Left ventricle myocardium inferior (tissue), 1 donor: ENCODE measurements around the gene MED12L. TPM values are rescaled to one million over a fixed set of nuclear protein-coding genes. Genes with fewer than 3 reads are reported as not detected.
A peak's percentile ranks its signal among the peaks of the same experiment; 100 is the strongest.
"Not testable (repeated sequence)": the region's sequence is repeated elsewhere in the genome, so short reads cannot be mapped to it uniquely, and the experiment has no call there.

ENCODE experiments used
- DNase-seq: peaks from one replicate; pipeline ENCODE4 v3.0.0-alpha.2; 2020
- H3K27ac ChIP-seq: fragments of 200-600 bp; replicated peaks from 2 replicates; pipeline ENCODE4 v1.8.0; 2021
- H3K27me3 ChIP-seq: fragments of 200-600 bp; 2 replicates; pipeline ENCODE4 v1.8.0; 2021; ENCODE audit warnings: low read depth
- H3K36me3 ChIP-seq: fragments of 200-600 bp; 2 replicates; pipeline ENCODE4 v1.8.0; 2021
- H3K4me1 ChIP-seq: fragments of 200-600 bp; 2 replicates; pipeline ENCODE4 v1.8.0; 2021
- H3K4me3 ChIP-seq: fragments of 200-600 bp; 2 replicates; pipeline ENCODE4 v1.8.0; 2021; ENCODE audit warnings: mild to moderate bottlenecking, moderate library complexity
- H3K9me3 ChIP-seq: fragments of 200-600 bp; replicated peaks from 2 replicates; pipeline ENCODE4 v1.8.0; 2021
- CTCF ChIP-seq: fragments of 200-600 bp; IDR thresholded peaks from 2 replicates; pipeline ENCODE4 v1.8.0; 2021; ENCODE audit warnings: antibody characterized with exemption, mild to moderate bottlenecking, borderline replicate concordance
- intact Hi-C: fragments of 100-400 bp; cut with micrococcal nuclease; formaldehyde crosslinking; loops from one replicate; pipeline ENCODE4 v1.11.0; 2022
- total RNA-seq: library from RNA; stranded (reverse); fragmentation: NEBNext Ultra II Directional; extraction: Animal tissue kit (Norgen Biotek cat#: 25700); gene quantifications from one replicate; pipeline ENCODE4 v1.2.1, GENCODE V29; 2021
- donor health status: DM: no; HTN: yes; CAD: no; lungs with severe emphysema.

Gene MED12L
- total RNA-seq, 1 donor from 2014 or later: 0.82 TPM

GRCh38 chr3:151226825-151227224, 141.4 kb downstream of the MED12L start:
- TF ChIP-seq CTCF: no peak
- H3K36me3 ChIP-seq: no peaks in the 10 kb centered on the region
- no peaks in the 10 kb centered on the region for H3K27me3 ChIP-seq
- no peak overlapping the region for H3K27ac ChIP-seq
- peaks cover 25% of the 10 kb centered on the region for H3K4me1 ChIP-seq
- no peak overlapping the region for H3K4me3 ChIP-seq
- no peak for DNase-seq
- H3K9me3 ChIP-seq: no peaks in the 10 kb centered on the region
- intact Hi-C loops: no loop called here

GRCh38 chr3:151227266-151227806, 141.9 kb downstream of the MED12L start:
- peak overlapping the region; percentile 68 for H3K27ac ChIP-seq

GRCh38 chr3:151227807-151228665, 142.6 kb downstream of the MED12L start:
- peak; percentile 94 for TF ChIP-seq CTCF
- H3K27ac ChIP-seq: peak overlapping the region; percentile 68
- intact Hi-C loops: loop anchor here (2.0 kb wide), 1 partner anchor 55 kb away; no protein-coding TSS in a partner anchor
- H3K4me1 ChIP-seq: peaks cover 25% of the 10 kb centered on the region
- no peaks in the 10 kb centered on the region for H3K27me3 ChIP-seq
- H3K9me3 ChIP-seq: no peaks in the 10 kb centered on the region
- H3K4me3 ChIP-seq: no peak overlapping the region
- peak; percentile 72 for DNase-seq
- H3K36me3 ChIP-seq: no peaks in the 10 kb centered on the region

More at GRCh38 chr3:151227266-151227806, 141.9 kb downstream of the MED12L start:
- DNase-seq: no peak
- H3K36me3 ChIP-seq: no peaks in the 10 kb centered on the region
- H3K4me1 ChIP-seq: peaks cover 25% of the 10 kb centered on the region
- intact Hi-C loops: no loop called here
- H3K27me3 ChIP-seq: no peaks in the 10 kb centered on the region
- no peaks in the 10 kb centered on the region for H3K9me3 ChIP-seq
- no peak overlapping the region for H3K4me3 ChIP-seq
- no peak for TF ChIP-seq CTCF

GRCh38 chr3:151228666-151229040, 143.2 kb downstream of the MED12L start:
- no peak for DNase-seq
- no peaks in the 10 kb centered on the region for H3K36me3 ChIP-seq
- peaks cover 25% of the 10 kb centered on the region for H3K4me1 ChIP-seq
- H3K9me3 ChIP-seq: no peaks in the 10 kb centered on the region
- H3K4me3 ChIP-seq: no peak overlapping the region
- H3K27ac ChIP-seq: peak overlapping the region; percentile 68
- intact Hi-C loops: loop anchor here (2.0 kb wide), 1 partner anchor 54 kb away; no protein-coding TSS in a partner anchor
- TF ChIP-seq CTCF: no peak
- H3K27me3 ChIP-seq: no peaks in the 10 kb centered on the region

GRCh38 chr3:151230646-151231045, 145.2 kb downstream of the MED12L start:
- no peaks in the 10 kb centered on the region for H3K36me3 ChIP-seq
- no peaks in the 10 kb centered on the region for H3K27me3 ChIP-seq
- no peaks in the 10 kb centered on the region for H3K9me3 ChIP-seq
- H3K4me1 ChIP-seq: peaks cover 25% of the 10 kb centered on the region
- no peak for DNase-seq
- no peak for TF ChIP-seq CTCF
- no peak overlapping the region for H3K4me3 ChIP-seq
- intact Hi-C loops: no loop called here
- peak overlapping the region; percentile 68 for H3K27ac ChIP-seq

GRCh38 chr3:151232403-151232802, 146.9 kb downstream of the MED12L start:
- H3K4me1 ChIP-seq: peaks cover 18% of the 10 kb centered on the region
- DNase-seq, H3K4me3 ChIP-seq, H3K27ac ChIP-seq, H3K36me3 ChIP-seq, H3K27me3 ChIP-seq, intact Hi-C loops, H3K9me3 ChIP-seq: not testable (repeated sequence)
